AG09309 (cell line): Measurements from ENCODE around the gene MIX23.

Source experiments
- DNase-seq: peaks from one replicate; pipeline ENCODE4 v3.0.0-alpha.2; 2010; ENCODE audit warnings: low read depth
- H3K4me3 ChIP-seq: 2 replicates; pipeline ENCODE4 v1.5.1; 2011; ENCODE audit warnings: mild to moderate bottlenecking, low read depth, low read length, moderate library complexity; ENCODE audit not compliant: control insufficient read depth
- CTCF ChIP-seq: IDR thresholded peaks from 2 replicates; pipeline ENCODE4 v1.5.1; 2011; ENCODE audit warnings: mild to moderate bottlenecking, low read depth, low read length, inconsistent platforms; ENCODE audit not compliant: insufficient read depth, control insufficient read depth; ENCODE audit errors: missing control alignments

MIX23 gene

GRCh38 chr3:122395582-122395981 lies 12.6 kb upstream of the MIX23 start:
- no peak for DNase-seq
- TF ChIP-seq CTCF = no peak
- H3K4me3 ChIP-seq = no peak overlapping the region

GRCh38 chr3:122394173-122394572 lies 11.1 kb upstream of the MIX23 start:
- no peak overlapping the region for H3K4me3 ChIP-seq
- TF ChIP-seq CTCF = no peak
- DNase-seq = no peak

- TF ChIP-seq CTCF = peak; percentile 68
- DNase-seq = no peak
These were observed 10.1 kb upstream of the MIX23 start for GRCh38 chr3:122392868-122393844.

GRCh38 chr3:122391681-122392446 lies 8.8 kb upstream of the MIX23 start:
- no peak for DNase-seq
- TF ChIP-seq CTCF = no peak
- no peak overlapping the region for H3K4me3 ChIP-seq

More at GRCh38 chr3:122392868-122393844, 10.1 kb upstream of the MIX23 start:
- H3K4me3 ChIP-seq = no peak overlapping the region

GRCh38 chr3:122390665-122391064 lies 7.6 kb upstream of the MIX23 start:
- no peak for TF ChIP-seq CTCF
- DNase-seq = no peak
- no peak overlapping the region for H3K4me3 ChIP-seq

GRCh38 chr3:122389892-122390291 lies 6.9 kb upstream of the MIX23 start:
- TF ChIP-seq CTCF = no peak
- DNase-seq = no peak
- no peak overlapping the region for H3K4me3 ChIP-seq
